ENCODE results near the gene NCF4. TPM values are rescaled to one million over a fixed set of nuclear protein-coding genes. Genes with fewer than 3 reads are reported as not detected.

Gene NCF4
- total RNA-seq, 1 donor from 2014 or later, result not detected

- H3K4me1 Mint-ChIP-seq (ENCODE audit: unreplicated experiment), result peaks cover 50% of the 10 kb centered on the region
- TF ChIP-seq, protein P1, sequence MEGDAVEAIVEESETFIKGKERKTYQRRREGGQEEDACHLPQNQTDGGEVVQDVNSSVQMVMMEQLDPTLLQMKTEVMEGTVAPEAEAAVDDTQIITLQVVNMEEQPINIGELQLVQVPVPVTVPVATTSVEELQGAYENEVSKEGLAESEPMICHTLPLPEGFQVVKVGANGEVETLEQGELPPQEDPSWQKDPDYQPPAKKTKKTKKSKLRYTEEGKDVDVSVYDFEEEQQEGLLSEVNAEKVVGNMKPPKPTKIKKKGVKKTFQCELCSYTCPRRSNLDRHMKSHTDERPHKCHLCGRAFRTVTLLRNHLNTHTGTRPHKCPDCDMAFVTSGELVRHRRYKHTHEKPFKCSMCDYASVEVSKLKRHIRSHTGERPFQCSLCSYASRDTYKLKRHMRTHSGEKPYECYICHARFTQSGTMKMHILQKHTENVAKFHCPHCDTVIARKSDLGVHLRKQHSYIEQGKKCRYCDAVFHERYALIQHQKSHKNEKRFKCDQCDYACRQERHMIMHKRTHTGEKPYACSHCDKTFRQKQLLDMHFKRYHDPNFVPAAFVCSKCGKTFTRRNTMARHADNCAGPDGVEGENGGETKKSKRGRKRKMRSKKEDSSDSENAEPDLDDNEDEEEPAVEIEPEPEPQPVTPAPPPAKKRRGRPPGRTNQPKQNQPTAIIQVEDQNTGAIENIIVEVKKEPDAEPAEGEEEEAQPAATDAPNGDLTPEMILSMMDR (IDR thresholded peaks at IDR 0.05; ENCODE audit: unreplicated experiment), result no peak
- peak overlapping the region; percentile 98 for H3K27ac Mint-ChIP-seq (ENCODE audit: unreplicated experiment)
- no peaks in the 10 kb centered on the region for H3K9me3 Mint-ChIP-seq (ENCODE audit: unreplicated experiment)
- no peaks in the 10 kb centered on the region for H3K36me3 Mint-ChIP-seq (ENCODE audit: low read depth, unreplicated experiment)
- peaks cover 16% of the 10 kb centered on the region for H3K27me3 Mint-ChIP-seq (ENCODE audit: unreplicated experiment)
- DNase-seq (ENCODE audit: low spot score), result peak; percentile 26
- no peak overlapping the region for H3K4me3 Mint-ChIP-seq (ENCODE audit: unreplicated experiment)
Measured at GRCh38 chr22:36822581-36822980, 38.2 kb upstream of the NCF4 start.

GRCh38 chr22:36823186-36823839 is 37.5 kb upstream of the NCF4 start:
- no peaks in the 10 kb centered on the region for H3K9me3 Mint-ChIP-seq (ENCODE audit: unreplicated experiment)
- DNase-seq (ENCODE audit: low spot score), result peak; percentile 75
- H3K4me3 Mint-ChIP-seq (ENCODE audit: unreplicated experiment), result no peak overlapping the region

DNA sequence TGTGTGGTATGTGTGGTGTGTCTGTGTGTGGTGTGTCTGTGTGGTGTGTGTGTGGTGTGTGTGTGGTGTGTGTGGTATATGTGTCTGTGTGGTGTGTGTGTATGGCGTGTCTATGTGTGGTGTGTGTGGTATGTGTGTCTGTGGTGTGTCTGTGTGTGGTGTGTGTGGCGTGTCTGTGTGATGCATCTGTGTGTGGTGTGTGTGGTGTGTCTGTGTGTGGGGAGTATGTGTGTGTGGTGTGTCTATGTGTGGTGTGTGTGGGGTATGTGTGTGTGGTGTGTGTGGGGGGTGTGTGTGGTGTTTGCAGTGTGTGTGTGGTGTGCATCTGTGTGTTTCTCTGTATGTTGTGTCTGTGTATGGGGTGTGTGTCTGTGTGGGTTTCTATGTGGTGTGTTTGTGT is 36.2 kb upstream of the NCF4 start:
- Mint-ChIP-seq H3K4me3 (ENCODE audit: unreplicated experiment) (no peak overlapping the region), H3K36me3 (ENCODE audit: low read depth, unreplicated experiment) (no peaks in the 10 kb centered on the region), H3K27me3 (ENCODE audit: unreplicated experiment) (peaks cover 9% of the 10 kb centered on the region), H3K4me1 (ENCODE audit: unreplicated experiment) (peaks cover 51% of the 10 kb centered on the region), H3K27ac (ENCODE audit: unreplicated experiment) (peak overlapping the region; percentile 28), H3K9me3 (ENCODE audit: unreplicated experiment) (no peaks in the 10 kb centered on the region)
- TF ChIP-seq, protein P1 (IDR thresholded peaks at IDR 0.05; ENCODE audit: unreplicated experiment), result no peak
- no peak for DNase-seq (ENCODE audit: low spot score)

More at GRCh38 chr22:36823186-36823839, 37.5 kb upstream of the NCF4 start:
- Mint-ChIP-seq H3K36me3 (ENCODE audit: low read depth, unreplicated experiment) (no peaks in the 10 kb centered on the region), H3K27me3 (ENCODE audit: unreplicated experiment) (peaks cover 14% of the 10 kb centered on the region), H3K4me1 (ENCODE audit: unreplicated experiment) (peaks cover 51% of the 10 kb centered on the region), H3K27ac (ENCODE audit: unreplicated experiment) (peak overlapping the region; percentile 98)
- TF ChIP-seq, protein P1 (IDR thresholded peaks at IDR 0.05; ENCODE audit: unreplicated experiment), result no peak

DNA sequence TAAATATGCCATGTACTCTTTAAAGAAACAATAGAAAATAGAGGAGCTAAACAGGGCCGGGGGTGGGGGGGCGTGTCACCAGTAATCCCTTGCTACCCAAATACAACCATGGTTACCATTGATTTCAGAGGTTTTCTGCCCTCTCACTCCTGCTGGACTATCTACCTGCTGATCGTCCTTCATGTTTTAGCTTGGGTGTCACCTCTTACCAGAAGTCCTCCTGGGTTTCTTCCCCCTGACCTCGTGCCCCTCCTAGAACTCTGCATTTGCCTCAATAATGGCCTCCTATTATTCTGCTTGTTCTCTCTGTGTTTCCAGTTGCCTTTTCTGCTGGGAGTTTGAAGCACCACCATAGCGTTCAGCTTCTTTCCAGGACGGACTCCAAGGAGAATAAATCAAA is 34.5 kb upstream of the NCF4 start:
- Mint-ChIP-seq H3K27me3 (ENCODE audit: unreplicated experiment) (peaks cover 3% of the 10 kb centered on the region), H3K27ac (ENCODE audit: unreplicated experiment) (no peak overlapping the region), H3K36me3 (ENCODE audit: low read depth, unreplicated experiment) (no peaks in the 10 kb centered on the region), H3K4me1 (ENCODE audit: unreplicated experiment) (peaks cover 40% of the 10 kb centered on the region), H3K9me3 (ENCODE audit: unreplicated experiment) (no peaks in the 10 kb centered on the region), H3K4me3 (ENCODE audit: unreplicated experiment) (no peak overlapping the region)
- TF ChIP-seq, protein P1 (IDR thresholded peaks at IDR 0.05; ENCODE audit: unreplicated experiment), result no peak
- no peak for DNase-seq (ENCODE audit: low spot score)

- DNase-seq (ENCODE audit: low spot score), result no peak
- H3K9me3 Mint-ChIP-seq (ENCODE audit: unreplicated experiment), result no peaks in the 10 kb centered on the region
- no peaks in the 10 kb centered on the region for H3K36me3 Mint-ChIP-seq (ENCODE audit: low read depth, unreplicated experiment)
- H3K27ac Mint-ChIP-seq (ENCODE audit: unreplicated experiment), result no peak overlapping the region
- peak overlapping the region; percentile 33 for H3K4me3 Mint-ChIP-seq (ENCODE audit: unreplicated experiment)
- H3K4me1 Mint-ChIP-seq (ENCODE audit: unreplicated experiment), result peaks cover 24% of the 10 kb centered on the region
- H3K27me3 Mint-ChIP-seq (ENCODE audit: unreplicated experiment), result peaks cover 3% of the 10 kb centered on the region
- TF ChIP-seq, protein P1 (IDR thresholded peaks at IDR 0.05; ENCODE audit: unreplicated experiment), result no peak
Measured at GRCh38 chr22:36828815-36829214, 32.0 kb upstream of the NCF4 start.
